Progenitor cell of endocrine pancreas (in vitro differentiated cells): ENCODE data around the gene PPIH. TPM values are rescaled to one million over a fixed set of nuclear protein-coding genes. Genes with fewer than 3 reads are reported as not detected.

Source experiments
- DNase-seq: peaks from one replicate; pipeline ENCODE4 v3.0.0; 2021; ENCODE audit warnings: low spot score; ENCODE audit not compliant: unreplicated experiment
- H3K27ac Mint-ChIP-seq: 2 replicates; pipeline ENCODE4 v1.8.0; 2021; ENCODE audit warnings: mild to moderate bottlenecking, moderate library complexity, mixed read lengths
- H3K27me3 Mint-ChIP-seq: 2 replicates; pipeline ENCODE4 v1.8.0; 2021; ENCODE audit warnings: mixed read lengths
- H3K36me3 Mint-ChIP-seq: 2 replicates; pipeline ENCODE4 v1.8.0; 2022; ENCODE audit warnings: mixed read lengths; ENCODE audit not compliant: insufficient read depth
- H3K4me1 Mint-ChIP-seq: 2 replicates; pipeline ENCODE4 v1.8.0; 2021; ENCODE audit warnings: low read depth, mixed read lengths
- H3K4me3 Mint-ChIP-seq: 2 replicates; pipeline ENCODE4 v1.8.0; 2021; ENCODE audit warnings: low read depth, mild to moderate bottlenecking, moderate library complexity, mixed read lengths
- H3K9me3 Mint-ChIP-seq: 2 replicates; pipeline ENCODE4 v1.8.0; 2021; ENCODE audit warnings: low read depth, mixed read lengths
- total RNA-seq: library from RNA; stranded (reverse); gene quantifications from 2 replicates; pipeline ENCODE4 v1.2.1, GENCODE V29; 2021
- TF ChIP-seq, protein P1 (sequence below): fragments of 200-600 bp; sonication (generic); IDR thresholded peaks from one replicate; pipeline ENCODE4 v1.5.0; 2021; ENCODE audit warnings: antibody characterized with exemption, mild to moderate bottlenecking; ENCODE audit not compliant: unreplicated experiment

The PPIH gene
- total RNA-seq, 1 donor from 2014 or later = 53.4 TPM

DNA sequence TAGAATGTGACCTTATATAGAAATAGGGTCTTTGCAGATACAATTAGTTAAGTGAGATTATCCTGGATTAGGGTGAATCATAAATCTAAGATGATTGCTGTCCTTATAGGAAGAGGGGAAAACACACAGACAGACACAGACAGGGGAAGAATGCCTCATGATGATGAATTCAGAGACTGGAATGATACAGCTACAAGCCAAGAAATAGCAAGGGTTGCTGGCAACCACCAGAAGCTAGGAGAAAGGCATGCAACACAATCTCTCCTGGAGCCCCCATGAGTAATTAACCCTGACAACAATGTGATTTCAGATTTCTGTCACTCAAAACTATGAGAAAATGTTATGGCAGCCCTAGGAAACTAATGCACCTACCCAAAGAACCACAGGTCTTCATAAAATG lies 19.1 kb upstream of the PPIH start:
- Mint-ChIP-seq H3K36me3 (no peaks in the 10 kb centered on the region), H3K4me1 (no peaks in the 10 kb centered on the region), H3K27ac (no peak overlapping the region), H3K4me3 (no peak overlapping the region), H3K27me3 (no peaks in the 10 kb centered on the region), H3K9me3 (no peaks in the 10 kb centered on the region)
- TF ChIP-seq, protein P1, sequence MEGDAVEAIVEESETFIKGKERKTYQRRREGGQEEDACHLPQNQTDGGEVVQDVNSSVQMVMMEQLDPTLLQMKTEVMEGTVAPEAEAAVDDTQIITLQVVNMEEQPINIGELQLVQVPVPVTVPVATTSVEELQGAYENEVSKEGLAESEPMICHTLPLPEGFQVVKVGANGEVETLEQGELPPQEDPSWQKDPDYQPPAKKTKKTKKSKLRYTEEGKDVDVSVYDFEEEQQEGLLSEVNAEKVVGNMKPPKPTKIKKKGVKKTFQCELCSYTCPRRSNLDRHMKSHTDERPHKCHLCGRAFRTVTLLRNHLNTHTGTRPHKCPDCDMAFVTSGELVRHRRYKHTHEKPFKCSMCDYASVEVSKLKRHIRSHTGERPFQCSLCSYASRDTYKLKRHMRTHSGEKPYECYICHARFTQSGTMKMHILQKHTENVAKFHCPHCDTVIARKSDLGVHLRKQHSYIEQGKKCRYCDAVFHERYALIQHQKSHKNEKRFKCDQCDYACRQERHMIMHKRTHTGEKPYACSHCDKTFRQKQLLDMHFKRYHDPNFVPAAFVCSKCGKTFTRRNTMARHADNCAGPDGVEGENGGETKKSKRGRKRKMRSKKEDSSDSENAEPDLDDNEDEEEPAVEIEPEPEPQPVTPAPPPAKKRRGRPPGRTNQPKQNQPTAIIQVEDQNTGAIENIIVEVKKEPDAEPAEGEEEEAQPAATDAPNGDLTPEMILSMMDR = no peak
- DNase-seq = no peak

DNA sequence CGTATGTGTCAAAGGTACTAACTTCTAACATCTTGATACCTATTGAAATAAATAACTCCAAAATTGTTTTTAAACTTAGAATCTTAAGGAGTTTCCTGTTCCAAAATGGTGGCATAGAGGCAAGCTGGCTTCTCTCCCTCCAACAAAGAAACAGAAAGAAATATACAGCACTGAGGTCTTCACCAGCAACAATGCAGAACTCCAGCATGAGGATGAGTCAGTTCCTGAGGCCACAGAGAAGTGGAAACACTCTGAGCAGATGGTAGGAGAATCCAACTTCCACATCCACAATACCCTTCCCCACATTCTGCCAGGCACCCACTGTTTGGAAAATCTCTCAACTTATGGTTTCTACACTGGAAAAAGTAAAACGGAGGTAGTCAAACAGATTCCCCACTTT lies 12.2 kb upstream of the PPIH start:
- H3K36me3 Mint-ChIP-seq = peaks cover 19% of the 10 kb centered on the region
- TF ChIP-seq, protein P1 = no peak
- DNase-seq = no peak
- H3K4me1 Mint-ChIP-seq = no peaks in the 10 kb centered on the region
- no peak overlapping the region for H3K4me3 Mint-ChIP-seq
- H3K9me3 Mint-ChIP-seq = peaks cover 10% of the 10 kb centered on the region
- H3K27ac Mint-ChIP-seq = no peak overlapping the region
- no peaks in the 10 kb centered on the region for H3K27me3 Mint-ChIP-seq

DNA sequence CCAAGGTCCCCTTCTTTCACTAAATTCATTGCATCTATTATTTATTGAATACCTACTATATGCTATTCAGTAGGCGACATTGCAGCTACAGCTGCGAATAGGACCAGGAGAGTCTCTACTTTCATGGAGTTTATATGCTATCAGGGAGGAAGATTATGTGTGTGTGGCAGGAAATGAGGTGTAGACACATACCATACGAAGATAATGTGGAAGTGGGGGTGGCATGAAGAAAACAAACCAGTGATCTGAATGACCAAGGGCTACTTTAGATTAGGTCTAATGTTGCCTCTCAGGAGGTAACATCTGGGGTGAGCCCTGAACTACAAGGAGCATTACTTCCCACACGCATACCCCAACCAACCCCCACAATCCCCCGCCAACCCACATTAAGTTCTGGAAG lies 1.0 kb upstream of the PPIH start:
- TF ChIP-seq, protein P1 = no peak
- H3K4me1 Mint-ChIP-seq = peaks cover 12% of the 10 kb centered on the region
- no peaks in the 10 kb centered on the region for H3K27me3 Mint-ChIP-seq
- H3K9me3 Mint-ChIP-seq = no peaks in the 10 kb centered on the region
- peak overlapping the region; percentile 99 for H3K4me3 Mint-ChIP-seq
- DNase-seq = no peak
- peak overlapping the region; percentile 85 for H3K27ac Mint-ChIP-seq
- H3K36me3 Mint-ChIP-seq = peaks cover 6% of the 10 kb centered on the region

DNA sequence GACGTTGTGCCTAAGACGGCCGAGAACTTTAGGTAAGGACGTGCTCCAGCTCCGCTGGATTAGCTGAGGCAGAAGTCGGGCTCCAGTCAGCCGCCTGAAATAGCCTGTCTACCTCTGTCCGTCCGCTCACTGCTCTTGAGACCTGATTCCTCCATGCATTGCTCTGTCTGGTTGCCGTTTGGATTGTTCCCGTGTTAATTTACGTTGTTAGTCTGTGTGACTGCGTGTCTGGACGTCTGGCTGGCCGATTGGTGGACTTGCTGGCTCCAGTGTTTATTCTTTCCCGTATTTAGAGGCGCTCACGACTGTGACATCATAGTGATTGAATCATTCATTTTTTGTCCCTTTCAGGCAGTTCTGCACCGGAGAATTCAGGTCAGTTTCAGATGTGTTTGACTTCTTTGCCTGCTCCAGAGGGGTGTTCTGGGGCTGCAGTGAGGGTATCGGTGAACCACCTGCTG lies 684 bp downstream of the PPIH start:
- no peak for DNase-seq
- Mint-ChIP-seq H3K27ac (peak overlapping the region; percentile 80), H3K27me3 (no peaks in the 10 kb centered on the region)

DNA sequence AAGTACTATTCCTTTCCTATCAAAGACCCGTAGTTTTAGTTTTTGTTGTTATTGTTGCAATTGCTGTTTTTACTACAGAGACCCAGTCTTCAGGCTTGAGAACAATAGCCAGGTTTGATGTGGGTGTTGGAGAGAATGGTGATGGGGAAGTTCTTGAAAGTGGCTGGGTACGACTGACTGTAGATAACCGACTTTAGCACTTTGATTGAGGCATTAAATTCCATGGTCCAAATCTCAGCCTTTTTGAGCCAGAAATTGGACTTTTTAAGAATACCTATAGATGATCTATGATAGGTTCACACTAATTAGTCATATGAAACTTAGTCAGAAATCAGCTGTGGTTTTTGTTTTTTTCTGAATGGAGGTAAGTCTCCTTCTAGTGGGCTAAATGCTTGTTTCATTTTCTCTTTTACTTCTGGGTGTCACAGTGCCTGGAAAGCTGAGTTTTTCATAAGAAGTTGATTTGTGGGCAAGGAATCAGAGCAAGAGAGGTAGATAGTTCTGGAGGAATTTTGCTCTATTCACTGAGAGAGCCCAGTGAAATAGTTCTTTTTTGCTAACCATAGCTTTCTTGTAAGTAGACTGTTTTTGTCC lies 2.8 kb downstream of the PPIH start:
- DNase-seq = no peak
- H3K4me3 Mint-ChIP-seq = no peak overlapping the region
- TF ChIP-seq, protein P1 = no peak
- H3K27me3 Mint-ChIP-seq = no peaks in the 10 kb centered on the region
- peaks cover 11% of the 10 kb centered on the region for H3K36me3 Mint-ChIP-seq
- no peak overlapping the region for H3K27ac Mint-ChIP-seq
- H3K4me1 Mint-ChIP-seq = peaks cover 12% of the 10 kb centered on the region
- H3K9me3 Mint-ChIP-seq = no peaks in the 10 kb centered on the region

More for the DNA sequence above, 684 bp downstream of the PPIH start:
- no peaks in the 10 kb centered on the region for H3K9me3 Mint-ChIP-seq
- peak overlapping the region; percentile 99 for H3K4me3 Mint-ChIP-seq
- TF ChIP-seq, protein P1 = no peak
- peaks cover 12% of the 10 kb centered on the region for H3K4me1 Mint-ChIP-seq
- peaks cover 9% of the 10 kb centered on the region for H3K36me3 Mint-ChIP-seq
